MG63 (cell line): ENCODE results near the gene RNASE1. TPM values are rescaled to one million over a fixed set of nuclear protein-coding genes. Genes with fewer than 3 reads are reported as not detected.
"Not testable (repeated sequence)": the region's sequence is repeated elsewhere in the genome, so short reads cannot be mapped to it uniquely, and the experiment has no call there.

Experiments used
- DNase-seq: peaks from one replicate; pipeline ENCODE4 v3.0.0-alpha.2; 2020
- H3K27me3 ChIP-seq: fragments of 250-450 bp; sonication (Bioruptor Pico); 2 replicates; pipeline ENCODE4 v1.5.1; 2020; ENCODE audit warnings: mild to moderate bottlenecking, moderate library complexity
- H3K36me3 ChIP-seq: fragments of 250-450 bp; sonication (Bioruptor Pico); 2 replicates; pipeline ENCODE4 v1.5.1; 2020; ENCODE audit warnings: mild to moderate bottlenecking, moderate library complexity
- H3K4me3 ChIP-seq: fragments of 250-450 bp; sonication (Bioruptor Pico); 2 replicates; pipeline ENCODE4 v1.5.1; 2020; ENCODE audit warnings: mild to moderate bottlenecking, moderate library complexity
- H3K9me3 ChIP-seq: fragments of 250-450 bp; sonication (Bioruptor Pico); 2 replicates; pipeline ENCODE4 v1.5.1; 2020; ENCODE audit warnings: mild to moderate bottlenecking, moderate library complexity
- total RNA-seq: library from RNA; depleted of rRNA; stranded (reverse); fragments of >200 nt; shearing (Covaris generic); gene quantifications from 2 replicates; pipeline ENCODE4 v1.2.3, GENCODE V29; 2014; ENCODE audit warnings: low replicate concordance

The RNASE1 gene
- total RNA-seq, 1 experiment from 2014 or later: not detected

- Histone ChIP-seq H3K4me3 (no peak overlapping the region), H3K9me3 (no peaks in the 10 kb centered on the region), H3K36me3 (no peaks in the 10 kb centered on the region), H3K27me3 (no peaks in the 10 kb centered on the region; the same call in 1 of the 2 replicates)
- DNase-seq: no peak
Measured at GRCh38 chr14:20818861-20819260, 16.2 kb upstream of the RNASE1 start.

- not testable (repeated sequence) for H3K9me3 ChIP-seq, DNase-seq, H3K27me3 ChIP-seq, H3K4me3 ChIP-seq, H3K36me3 ChIP-seq
Measured at GRCh38 chr14:20815946-20816345, 13.3 kb upstream of the RNASE1 start.

- H3K27me3 ChIP-seq: no peaks in the 10 kb centered on the region
- no peak for DNase-seq
- H3K9me3 ChIP-seq: no peaks in the 10 kb centered on the region
- no peak overlapping the region for H3K4me3 ChIP-seq
- H3K36me3 ChIP-seq: no peaks in the 10 kb centered on the region
Measured at GRCh38 chr14:20811986-20812975, 9.6 kb upstream of the RNASE1 start.

- Histone ChIP-seq H3K9me3 (no peaks in the 10 kb centered on the region), H3K36me3 (no peaks in the 10 kb centered on the region), H3K27me3 (no peaks in the 10 kb centered on the region), H3K4me3 (no peak overlapping the region)
- DNase-seq: no peak
Measured at GRCh38 chr14:20809917-20810316, 7.3 kb upstream of the RNASE1 start.

- no peaks in the 10 kb centered on the region for H3K27me3 ChIP-seq
- H3K9me3 ChIP-seq: no peaks in the 10 kb centered on the region
- no peak for DNase-seq
- H3K36me3 ChIP-seq: no peaks in the 10 kb centered on the region
- H3K4me3 ChIP-seq: no peak overlapping the region
Measured at GRCh38 chr14:20808162-20808483, 5.5 kb upstream of the RNASE1 start.

GRCh38 chr14:20807304-20808161, 4.9 kb upstream of the RNASE1 start:
- DNase-seq: no peak
- H3K36me3 ChIP-seq: no peaks in the 10 kb centered on the region
- no peak overlapping the region for H3K4me3 ChIP-seq
- H3K9me3 ChIP-seq: no peaks in the 10 kb centered on the region
- H3K27me3 ChIP-seq: no peaks in the 10 kb centered on the region

- H3K9me3 ChIP-seq: no peaks in the 10 kb centered on the region
- H3K36me3 ChIP-seq: no peaks in the 10 kb centered on the region
- H3K27me3 ChIP-seq: no peaks in the 10 kb centered on the region
- DNase-seq: no peak
- H3K4me3 ChIP-seq: no peak overlapping the region
Measured at GRCh38 chr14:20805485-20805884, 2.8 kb upstream of the RNASE1 start.

- Histone ChIP-seq H3K27me3 (no peaks in the 10 kb centered on the region), H3K9me3 (no peaks in the 10 kb centered on the region), H3K36me3 (no peaks in the 10 kb centered on the region), H3K4me3 (no peak overlapping the region)
- DNase-seq: no peak
Measured at GRCh38 chr14:20803223-20803622, 579 bp upstream of the RNASE1 start.

GRCh38 chr14:20801726-20802125, 918 bp downstream of the RNASE1 start:
- DNase-seq: no peak
- Histone ChIP-seq H3K27me3 (no peaks in the 10 kb centered on the region), H3K9me3 (no peaks in the 10 kb centered on the region), H3K36me3 (no peaks in the 10 kb centered on the region), H3K4me3 (no peak overlapping the region)

- H3K36me3 ChIP-seq: no peaks in the 10 kb centered on the region
- H3K27me3 ChIP-seq: no peaks in the 10 kb centered on the region
- no peak for DNase-seq
Measured at GRCh38 chr14:20799892-20800544, 2.6 kb downstream of the RNASE1 start.

GRCh38 chr14:20799456-20799891, 3.2 kb downstream of the RNASE1 start:
- H3K36me3 ChIP-seq: no peaks in the 10 kb centered on the region
- DNase-seq: no peak
- H3K27me3 ChIP-seq: no peaks in the 10 kb centered on the region
- H3K4me3 ChIP-seq: no peak overlapping the region
- no peaks in the 10 kb centered on the region for H3K9me3 ChIP-seq

More at GRCh38 chr14:20799892-20800544, 2.6 kb downstream of the RNASE1 start:
- H3K4me3 ChIP-seq: no peak overlapping the region
- no peaks in the 10 kb centered on the region for H3K9me3 ChIP-seq

GRCh38 chr14:20798932-20799331, 3.7 kb downstream of the RNASE1 start:
- no peaks in the 10 kb centered on the region for H3K9me3 ChIP-seq
- DNase-seq: no peak
- no peaks in the 10 kb centered on the region for H3K27me3 ChIP-seq
- no peaks in the 10 kb centered on the region for H3K36me3 ChIP-seq
- no peak overlapping the region for H3K4me3 ChIP-seq

- Histone ChIP-seq H3K9me3 (no peaks in the 10 kb centered on the region), H3K4me3 (no peak overlapping the region), H3K36me3 (no peaks in the 10 kb centered on the region), H3K27me3 (no peaks in the 10 kb centered on the region)
- DNase-seq: no peak
Measured at GRCh38 chr14:20798318-20798717, 4.3 kb downstream of the RNASE1 start.

- Histone ChIP-seq H3K27me3 (no peaks in the 10 kb centered on the region), H3K4me3 (no peak overlapping the region)
- no peak for DNase-seq
Measured at GRCh38 chr14:20797164-20797563, 5.5 kb downstream of the RNASE1 start.

GRCh38 chr14:20794644-20795369, 7.8 kb downstream of the RNASE1 start:
- Histone ChIP-seq H3K4me3 (no peak overlapping the region), H3K36me3 (no peaks in the 10 kb centered on the region)
- no peak for DNase-seq

More at GRCh38 chr14:20797164-20797563, 5.5 kb downstream of the RNASE1 start:
- no peaks in the 10 kb centered on the region for H3K36me3 ChIP-seq
- no peaks in the 10 kb centered on the region for H3K9me3 ChIP-seq

GRCh38 chr14:20792556-20792955, 10.1 kb downstream of the RNASE1 start:
- no peaks in the 10 kb centered on the region for H3K27me3 ChIP-seq
- no peaks in the 10 kb centered on the region for H3K36me3 ChIP-seq
- no peak overlapping the region for H3K4me3 ChIP-seq
- DNase-seq: no peak
- H3K9me3 ChIP-seq: no peaks in the 10 kb centered on the region

More at GRCh38 chr14:20794644-20795369, 7.8 kb downstream of the RNASE1 start:
- H3K27me3 ChIP-seq: no peaks in the 10 kb centered on the region
- H3K9me3 ChIP-seq: no peaks in the 10 kb centered on the region
